NCI-H128 (cell line): ENCODE results near the gene IL10RB.

ENCODE experiments used
- DNase-seq: peaks from one replicate; lab custom pipeline; 2025; ENCODE audit not compliant: unreplicated experiment; lab: John Stamatoyannopoulos, UW

Gene IL10RB

DNA sequence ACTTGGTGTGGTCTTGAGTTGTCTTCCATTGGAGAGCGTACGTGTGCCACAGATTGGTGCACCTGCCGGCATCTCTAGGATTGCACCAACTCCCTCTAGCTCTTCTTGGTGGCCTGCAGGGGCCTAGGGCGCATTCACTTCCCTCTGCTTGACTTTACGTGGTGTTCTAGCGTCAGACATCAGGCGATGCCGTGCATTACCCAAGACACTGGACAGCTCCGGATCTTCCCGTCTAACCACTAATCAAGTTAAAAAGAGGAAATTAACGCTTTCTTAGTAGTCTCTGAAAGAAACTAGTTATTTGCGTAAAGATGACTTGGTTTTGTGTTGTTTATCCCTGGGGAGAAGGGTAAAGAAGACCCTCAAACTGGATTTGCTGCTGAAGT, 510 bp upstream of the IL10RB start:
- DNase-seq, result no peak

DNA sequence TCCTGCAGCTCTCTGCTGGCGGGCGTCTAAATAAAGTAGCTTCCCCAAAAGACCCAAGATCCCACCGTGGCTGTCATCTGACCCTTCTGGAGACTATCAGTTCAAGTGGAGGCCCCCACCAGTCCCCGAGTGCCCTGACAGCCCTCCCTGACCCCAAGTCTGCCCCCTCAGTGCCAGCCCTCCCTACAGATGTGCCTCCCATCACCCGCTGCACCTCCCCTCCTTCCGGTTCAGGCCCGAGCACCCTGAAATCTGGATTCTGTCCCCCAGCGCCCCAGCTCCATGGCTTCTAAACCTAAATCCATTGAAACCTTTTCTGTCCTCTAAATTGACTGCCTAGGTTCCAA, 595 bp downstream of the IL10RB start:
- no peak for DNase-seq

DNA sequence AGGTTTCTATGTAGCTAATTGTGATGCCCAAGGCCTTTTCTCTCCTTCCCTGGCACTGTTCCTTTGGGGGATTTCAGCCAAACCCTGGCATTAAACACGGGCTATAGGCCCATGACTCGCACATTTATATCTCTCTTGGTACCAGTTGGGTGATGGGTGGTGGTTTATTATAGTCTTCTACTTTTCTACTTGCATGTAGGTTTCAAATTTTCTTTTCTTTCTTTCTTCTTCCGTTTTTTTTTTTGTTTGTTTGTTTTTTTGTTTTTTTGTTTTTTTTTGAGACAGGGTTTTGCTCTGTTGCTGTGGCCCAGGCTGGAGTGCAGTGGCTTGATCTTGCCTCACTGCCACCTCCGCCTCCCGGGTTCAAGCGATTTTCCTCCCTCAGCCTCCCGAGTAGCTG, 1.1 kb downstream of the IL10RB start:
- no peak for DNase-seq

DNA sequence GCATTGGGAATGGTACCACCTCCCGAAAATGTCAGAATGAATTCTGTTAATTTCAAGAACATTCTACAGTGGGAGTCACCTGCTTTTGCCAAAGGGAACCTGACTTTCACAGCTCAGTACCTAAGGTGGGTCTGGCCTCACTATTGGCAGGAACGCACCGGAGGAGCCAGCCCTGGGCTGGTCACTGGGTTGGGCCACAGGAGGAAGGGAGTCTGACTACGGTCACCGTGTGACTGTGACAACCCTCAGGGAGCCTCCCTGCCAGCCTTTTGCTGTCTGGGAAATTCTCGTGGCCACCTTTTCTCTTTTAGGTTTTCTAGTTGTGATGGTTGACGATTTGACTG, 2.2 kb downstream of the IL10RB start:
- DNase-seq, result no peak

DNA sequence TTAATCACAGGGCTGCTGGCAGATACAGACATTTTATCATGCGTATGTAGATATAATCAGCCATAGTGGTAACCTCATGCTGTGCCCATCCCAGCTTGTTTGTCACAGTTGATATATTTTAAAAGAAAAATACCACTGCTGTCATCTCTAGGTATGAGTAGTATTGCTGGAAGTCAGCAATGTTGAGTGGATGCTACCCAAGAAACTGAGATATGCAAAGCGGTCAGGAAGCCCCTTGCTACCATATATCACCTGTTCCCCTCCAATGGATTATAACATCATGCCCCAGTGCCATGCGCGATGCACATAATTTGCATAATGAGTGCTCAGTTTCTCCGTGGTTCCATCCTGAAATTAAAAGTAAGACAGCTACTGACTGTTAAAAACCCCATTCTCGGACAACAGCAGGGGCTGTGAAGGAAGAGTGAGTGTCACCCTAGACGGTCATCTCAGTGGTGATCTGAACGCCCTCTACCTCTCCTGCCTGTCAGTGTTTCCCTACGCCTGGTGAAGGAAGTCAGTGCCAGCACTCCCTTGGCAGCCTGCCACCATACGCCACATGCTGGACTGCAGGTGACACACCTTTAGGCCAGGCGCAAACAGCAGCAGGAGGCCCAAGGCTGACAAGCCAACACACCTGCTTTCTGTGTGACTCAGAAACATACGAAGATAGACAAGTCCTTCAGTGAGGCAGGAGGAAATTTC, 2.7 kb downstream of the IL10RB start:
- DNase-seq, result peak; percentile 26

DNA sequence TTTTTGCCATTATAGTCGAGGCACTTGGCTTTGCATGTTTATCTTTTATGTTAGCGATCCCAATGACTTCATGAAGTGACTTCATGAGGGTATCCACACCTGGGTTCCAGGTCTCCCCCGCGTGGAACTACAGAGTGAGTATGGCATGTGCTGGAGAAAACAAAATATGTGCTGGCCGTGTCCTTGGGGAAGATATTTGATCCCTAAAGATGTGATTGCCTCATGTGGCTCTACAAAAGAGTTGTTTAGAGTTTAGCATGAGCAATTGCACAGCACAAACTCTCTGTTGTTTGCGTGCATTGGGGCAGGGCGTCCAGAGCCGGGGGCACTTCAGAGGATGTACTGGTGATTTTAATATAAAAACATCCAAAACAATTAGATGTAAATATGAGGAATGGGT, 4.8 kb downstream of the IL10RB start:
- DNase-seq, result no peak

DNA sequence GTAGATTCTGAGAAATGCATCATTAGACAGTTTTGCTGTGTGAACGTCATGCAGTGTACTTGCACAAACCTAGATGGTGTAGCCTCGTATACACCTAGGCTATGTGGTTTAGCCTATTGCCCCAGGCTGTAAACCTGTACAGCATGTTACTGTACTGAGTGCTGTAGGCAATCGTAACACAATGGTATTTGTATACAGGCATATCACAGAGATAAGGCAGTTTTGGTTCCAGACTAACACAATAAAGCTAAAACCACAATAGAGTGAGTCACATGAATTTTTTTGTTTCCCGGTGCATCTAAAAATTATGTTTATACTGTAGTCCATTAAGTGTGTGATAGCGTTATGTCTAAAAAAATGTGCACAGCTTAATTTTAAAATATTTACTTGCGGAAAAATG, 6.9 kb downstream of the IL10RB start:
- no peak for DNase-seq

DNA sequence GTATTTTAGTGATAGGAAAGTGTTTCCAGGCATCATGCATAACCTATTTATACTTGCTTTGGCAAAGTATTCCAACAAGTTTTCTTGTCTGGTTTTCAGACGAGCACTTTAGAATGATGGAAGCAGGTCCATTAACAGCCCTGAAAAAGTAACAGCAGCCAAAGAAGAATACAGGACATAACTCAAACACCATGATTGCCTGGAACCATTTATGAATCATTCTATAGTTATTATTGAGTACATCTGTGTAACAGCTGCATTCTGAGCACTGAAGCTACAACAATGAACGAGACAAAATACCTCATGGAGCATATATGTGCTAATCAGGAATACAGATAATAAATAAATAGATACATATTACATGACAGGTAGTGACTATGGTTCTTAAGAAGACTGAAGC, 12.6 kb downstream of the IL10RB start:
- DNase-seq, result no peak

DNA sequence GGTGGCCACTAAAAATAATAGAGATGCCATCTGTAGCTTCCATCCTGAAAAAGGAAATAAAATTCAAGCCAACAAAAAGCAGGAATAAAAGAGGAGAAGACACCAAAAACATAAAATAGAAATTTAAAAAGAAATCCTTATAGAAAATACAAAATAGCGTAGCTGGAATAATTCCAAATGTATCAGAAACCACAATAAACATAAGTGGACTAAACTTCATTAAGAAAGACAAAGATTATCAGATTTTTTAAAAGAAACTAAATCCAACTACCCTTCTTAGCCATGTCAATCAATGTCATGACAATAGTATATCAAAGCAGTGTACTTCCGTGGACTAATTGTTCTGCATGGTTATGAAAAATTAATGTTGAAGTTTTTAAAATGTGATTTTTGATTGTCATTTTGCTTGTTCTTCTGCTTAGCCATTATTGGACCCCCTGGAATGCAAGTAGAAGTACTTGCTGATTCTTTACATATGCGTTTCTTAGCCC, 13.2 kb downstream of the IL10RB start:
- DNase-seq, result no peak

DNA sequence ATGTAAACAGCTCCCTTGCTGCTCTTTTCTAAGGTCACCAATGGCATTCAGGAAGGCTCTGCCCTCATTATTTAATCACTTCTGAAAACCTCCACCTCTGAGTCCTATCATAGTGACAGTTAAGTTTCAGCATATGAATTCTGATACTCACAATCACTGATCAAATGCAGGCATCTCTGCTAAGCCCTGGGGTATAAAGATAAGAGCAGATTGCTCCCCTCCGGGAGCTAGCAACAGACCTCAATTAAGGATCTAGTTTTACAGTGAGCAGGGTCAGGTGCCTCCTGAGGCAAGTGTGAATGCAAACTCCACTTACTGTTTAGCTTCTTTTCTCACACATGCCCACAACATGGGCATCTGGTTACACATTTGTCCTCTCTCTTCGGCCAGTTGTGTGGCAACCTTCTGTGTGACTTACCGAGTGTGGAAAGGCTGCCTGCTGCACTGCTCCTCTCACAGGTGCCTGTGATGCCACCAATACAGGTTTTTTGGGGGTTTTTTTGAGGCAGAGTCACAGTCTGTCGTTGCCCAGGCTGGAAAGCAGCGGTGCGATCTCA, 15.0 kb downstream of the IL10RB start:
- no peak for DNase-seq

DNA sequence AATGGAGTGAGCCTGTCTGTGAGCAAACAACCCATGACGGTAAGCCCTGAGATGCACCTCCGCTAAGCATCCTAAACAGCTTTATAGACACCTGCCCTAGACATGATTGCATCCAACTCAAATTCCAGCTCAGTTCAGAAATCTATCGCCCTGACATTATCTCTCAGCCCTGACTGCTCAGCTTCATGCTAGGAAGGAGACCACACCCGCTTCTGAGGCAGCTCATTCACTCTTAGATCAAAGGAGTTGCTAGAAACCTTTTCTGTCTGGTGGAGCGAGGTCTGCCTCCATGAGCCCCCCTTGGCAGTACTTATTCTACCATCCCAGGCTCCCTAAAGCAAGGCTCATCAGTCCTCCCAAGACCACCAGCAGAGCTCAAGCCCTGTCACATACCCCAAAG, 17.0 kb downstream of the IL10RB start:
- no peak for DNase-seq

DNA sequence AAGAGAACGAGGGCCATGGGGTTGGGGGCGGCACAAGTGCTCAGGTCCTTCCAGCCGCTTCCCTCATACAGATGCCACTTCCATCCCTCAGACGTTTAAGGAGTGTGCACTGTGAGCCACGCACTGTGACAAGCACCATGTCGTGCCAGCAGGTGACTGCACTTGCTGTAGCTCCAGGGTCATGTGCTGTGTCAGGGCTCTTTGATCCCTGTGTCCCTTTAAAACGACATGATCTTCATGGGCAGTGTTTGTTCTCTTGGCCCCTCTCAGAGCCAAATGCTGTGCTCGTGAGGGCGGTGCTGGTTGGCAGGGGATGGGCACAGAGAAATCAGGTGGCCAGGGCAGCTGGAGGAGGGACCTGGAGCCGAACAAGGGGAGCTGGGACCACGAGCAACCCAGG, 19.9 kb downstream of the IL10RB start:
- no peak for DNase-seq

DNA sequence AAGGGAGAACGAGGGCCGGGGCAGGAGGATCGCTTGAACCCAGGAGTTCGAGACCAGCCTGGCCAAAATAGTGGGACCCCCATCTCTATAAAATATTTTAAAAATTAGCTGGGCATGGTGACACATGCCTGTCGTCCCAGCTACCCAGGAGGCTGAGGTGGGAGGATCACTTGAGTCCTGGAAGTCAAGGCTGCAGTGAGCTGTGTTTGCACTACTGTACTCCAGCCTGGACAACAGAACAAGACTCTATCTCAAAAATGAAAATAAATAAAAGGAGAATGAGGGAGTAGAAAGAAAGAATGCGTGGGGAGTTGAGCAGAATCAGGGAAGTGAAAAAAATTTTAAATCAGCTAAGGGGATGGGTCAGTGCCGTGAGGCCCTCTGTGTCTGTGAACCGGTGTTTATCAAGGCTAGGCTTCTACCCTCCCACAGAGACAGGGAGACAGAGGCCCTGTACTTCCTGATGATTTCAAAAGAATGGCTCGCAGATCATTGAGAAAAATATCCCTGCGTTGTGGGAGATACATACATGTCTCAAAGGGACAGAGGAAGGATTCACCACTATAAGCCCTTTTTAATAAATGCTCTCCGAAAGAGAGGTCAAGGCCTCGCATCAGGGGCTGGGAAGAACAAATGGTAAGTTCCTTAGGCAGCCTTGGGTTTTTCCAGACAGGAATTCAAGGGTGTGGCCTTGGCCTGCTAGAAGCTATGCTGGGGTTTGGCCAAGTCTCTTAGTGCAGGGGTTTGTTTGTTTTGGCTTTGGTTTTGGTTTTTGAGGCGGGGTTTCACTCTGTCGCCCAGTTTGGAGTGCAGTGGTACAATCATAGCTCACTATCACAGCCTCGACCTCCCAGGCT, 20.7 kb downstream of the IL10RB start:
- no peak for DNase-seq

DNA sequence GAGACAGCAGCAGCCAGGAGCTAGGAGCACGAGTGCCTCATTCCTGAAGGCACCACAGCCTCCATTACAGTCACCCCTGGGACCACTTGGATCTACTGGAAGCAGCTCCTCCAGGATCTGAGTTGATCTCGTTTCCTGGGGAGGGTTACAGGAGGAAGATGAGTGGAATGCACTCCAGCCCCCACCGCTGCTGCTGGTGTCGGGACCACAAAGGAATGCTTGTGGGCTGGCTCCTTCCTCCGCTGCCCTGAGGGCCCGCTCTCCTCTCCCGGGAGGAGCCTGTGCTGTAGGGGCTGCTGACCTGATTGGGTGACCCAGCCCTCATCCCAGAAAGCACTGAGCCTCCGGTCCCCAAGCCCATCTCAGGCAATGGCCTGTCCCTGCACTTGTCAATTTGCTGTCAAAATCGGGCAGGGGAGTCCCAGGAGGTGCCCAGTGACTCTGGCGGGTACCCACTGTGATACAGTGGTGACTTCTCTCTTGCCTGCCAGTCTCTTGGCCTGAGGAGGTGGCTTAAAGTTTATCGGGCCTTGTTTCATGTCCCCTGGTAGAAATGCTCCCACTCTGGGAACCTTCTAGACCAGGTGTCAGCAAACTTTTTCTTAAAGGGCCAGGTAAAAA, 23.1 kb downstream of the IL10RB start:
- no peak for DNase-seq

DNA sequence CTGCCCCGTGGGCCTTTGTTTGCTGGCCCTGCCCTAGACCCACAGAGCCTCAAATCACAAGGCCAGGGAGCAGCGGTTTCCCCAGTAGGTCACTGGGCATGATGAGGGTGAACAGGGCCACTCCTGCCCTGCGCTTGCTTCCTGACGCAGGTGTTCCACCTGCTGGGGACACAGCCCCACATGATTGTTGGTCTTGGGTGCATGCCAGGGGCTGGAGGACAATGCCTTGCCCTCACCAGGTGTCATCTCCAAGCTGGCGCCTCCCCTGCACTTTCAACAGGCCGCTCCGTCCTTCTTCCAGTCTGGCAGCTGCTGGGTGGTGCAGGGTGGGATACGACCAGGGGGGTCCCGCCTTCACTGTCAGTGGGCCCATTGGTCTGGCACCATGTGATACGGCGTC, 24.3 kb downstream of the IL10RB start:
- DNase-seq, result peak; percentile 57

DNA sequence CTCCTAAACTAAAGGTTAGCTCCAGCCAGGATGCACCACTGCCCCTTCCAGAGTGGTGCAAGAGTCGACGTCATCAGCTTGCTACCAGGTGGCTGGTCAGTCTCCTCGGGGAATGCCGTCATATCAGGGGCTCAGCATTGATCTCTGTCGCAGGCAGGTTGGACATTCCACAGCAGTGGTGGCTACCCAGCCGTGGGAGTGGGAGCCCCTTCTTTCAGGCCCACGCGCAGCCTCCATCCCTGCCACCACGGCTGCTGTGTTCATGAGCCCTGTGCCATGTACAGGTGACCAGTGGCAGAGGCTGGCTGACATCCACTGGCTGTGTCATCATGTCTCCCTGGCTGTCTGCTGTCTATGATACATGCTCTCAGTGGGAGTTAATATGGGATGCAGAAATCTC, 25.5 kb downstream of the IL10RB start:
- no peak for DNase-seq

DNA sequence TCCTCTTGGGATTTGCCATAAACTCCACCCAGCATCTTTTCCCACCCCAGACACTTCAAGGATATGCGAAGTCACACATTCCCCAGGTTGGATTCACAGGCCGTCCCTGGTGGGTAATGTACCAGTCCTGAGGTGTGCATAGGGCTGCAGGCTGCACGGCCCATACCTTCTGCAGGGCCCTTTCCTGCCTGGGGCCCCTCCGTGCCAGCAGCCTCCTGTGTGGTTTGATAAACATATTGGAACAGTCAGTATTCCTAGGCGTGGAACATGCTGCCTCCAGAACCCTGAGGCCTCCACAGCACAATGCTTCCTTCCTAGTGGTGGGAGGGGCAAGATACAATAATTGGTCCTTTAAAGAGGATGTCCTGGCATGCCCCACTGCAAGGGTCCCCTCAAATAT, 26.6 kb downstream of the IL10RB start:
- no peak for DNase-seq

DNA sequence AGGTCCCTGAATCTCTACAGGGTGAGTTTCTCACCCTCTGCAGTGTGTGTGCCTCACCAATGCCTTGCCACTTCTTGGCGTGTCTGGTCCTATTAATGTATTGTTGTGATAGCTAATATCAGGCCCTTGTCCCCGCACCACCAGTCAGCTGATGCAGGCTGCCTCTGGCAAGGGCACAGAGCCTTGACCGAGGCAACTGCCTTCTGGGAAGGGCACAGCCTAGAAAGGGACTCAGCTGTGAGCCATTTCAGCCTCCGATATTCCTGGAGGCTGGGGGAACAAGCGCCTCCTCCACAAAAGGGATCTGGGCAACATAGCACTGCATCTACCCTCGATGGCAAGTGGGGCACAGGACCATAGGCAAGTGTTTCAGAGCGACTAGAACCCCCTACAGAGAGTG, 27.0 kb downstream of the IL10RB start:
- DNase-seq, result no peak

DNA sequence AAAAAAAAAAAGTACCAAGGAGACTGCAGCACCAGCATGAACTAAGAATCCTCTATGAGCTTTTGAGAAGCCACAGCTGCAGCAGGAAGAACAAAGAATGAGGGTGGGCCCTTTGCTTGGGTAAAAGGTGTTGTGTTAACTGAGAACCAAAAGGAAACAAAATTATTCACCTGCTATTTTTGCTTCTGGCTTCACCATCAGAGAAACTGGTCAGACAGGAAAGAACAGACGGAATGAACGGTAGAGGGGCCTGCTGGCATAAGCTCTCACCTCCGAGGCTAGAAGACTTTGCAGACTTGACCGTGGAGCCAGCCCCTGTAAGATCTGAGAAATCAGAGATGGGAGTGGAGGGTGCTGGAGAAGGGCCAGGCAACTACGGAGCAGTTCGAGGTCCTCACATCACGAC, 27.6 kb downstream of the IL10RB start:
- no peak for DNase-seq

DNA sequence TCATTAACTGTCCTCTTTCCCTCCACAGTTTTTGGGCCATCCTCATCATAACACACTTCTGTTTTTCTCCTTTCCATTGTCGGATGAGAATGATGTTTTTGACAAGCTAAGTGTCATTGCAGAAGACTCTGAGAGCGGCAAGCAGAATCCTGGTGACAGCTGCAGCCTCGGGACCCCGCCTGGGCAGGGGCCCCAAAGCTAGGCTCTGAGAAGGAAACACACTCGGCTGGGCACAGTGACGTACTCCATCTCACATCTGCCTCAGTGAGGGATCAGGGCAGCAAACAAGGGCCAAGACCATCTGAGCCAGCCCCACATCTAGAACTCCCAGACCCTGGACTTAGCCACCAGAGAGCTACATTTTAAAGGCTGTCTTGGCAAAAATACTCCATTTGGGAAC, 30.0 kb downstream of the IL10RB start:
- DNase-seq, result no peak

DNA sequence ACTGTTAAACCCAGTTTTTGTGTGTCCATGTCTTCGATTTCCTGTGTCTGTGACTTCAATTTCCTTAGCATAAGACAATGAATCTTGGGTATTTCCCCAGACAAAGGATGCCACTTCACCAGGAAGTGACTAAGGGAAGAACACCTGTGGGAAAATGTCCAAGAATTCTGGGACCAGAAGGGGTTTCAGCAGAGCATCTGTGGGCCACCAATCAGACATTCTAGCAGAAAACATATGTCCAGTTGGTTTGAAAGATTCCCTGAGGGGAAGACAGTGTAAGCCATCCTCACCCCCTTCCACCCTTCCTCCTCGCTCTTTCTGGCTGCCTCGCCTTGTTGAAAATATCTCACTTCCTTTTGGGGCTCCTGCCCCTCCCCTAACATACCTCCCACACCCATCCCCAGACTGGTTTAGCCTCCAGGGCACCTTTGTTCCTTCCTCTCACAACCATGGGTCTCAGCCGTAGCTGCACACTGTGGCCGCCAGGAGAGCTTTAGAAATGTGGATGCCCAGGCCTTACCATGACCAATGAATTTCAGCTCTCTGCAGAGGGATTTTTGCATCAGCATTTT, 33.1 kb downstream of the IL10RB start:
- no peak for DNase-seq
